Fibroblast of the aortic adventitia (primary cell): ENCODE data around the gene KCNIP1. TPM values are rescaled to one million over a fixed set of nuclear protein-coding genes. Genes with fewer than 3 reads are reported as not detected.

ENCODE experiments used
- DNase-seq: peaks from one replicate; pipeline ENCODE4 v3.0.0-alpha.2; 2010; ENCODE audit warnings: low read depth
- H3K4me3 ChIP-seq: 2 replicates; pipeline ENCODE4 v1.5.1; 2011; ENCODE audit warnings: low read depth, mild to moderate bottlenecking, control low read depth, low read length, moderate library complexity
- total RNA-seq: library from RNA; depleted of rRNA; stranded (reverse); fragments of >200 nt; gene quantifications from 2 replicates; pipeline ENCODE4 v1.2.3, GENCODE V29; 2012; ENCODE audit warnings: low replicate concordance
- TF ChIP-seq, protein P1 (sequence below): IDR thresholded peaks from 2 replicates; pipeline ENCODE4 v1.5.1; 2011; ENCODE audit warnings: mild to moderate bottlenecking, low read length, control low read depth, inconsistent platforms; ENCODE audit not compliant: insufficient read depth

Gene KCNIP1
- total RNA-seq, 1 donor, result not detected

DNA sequence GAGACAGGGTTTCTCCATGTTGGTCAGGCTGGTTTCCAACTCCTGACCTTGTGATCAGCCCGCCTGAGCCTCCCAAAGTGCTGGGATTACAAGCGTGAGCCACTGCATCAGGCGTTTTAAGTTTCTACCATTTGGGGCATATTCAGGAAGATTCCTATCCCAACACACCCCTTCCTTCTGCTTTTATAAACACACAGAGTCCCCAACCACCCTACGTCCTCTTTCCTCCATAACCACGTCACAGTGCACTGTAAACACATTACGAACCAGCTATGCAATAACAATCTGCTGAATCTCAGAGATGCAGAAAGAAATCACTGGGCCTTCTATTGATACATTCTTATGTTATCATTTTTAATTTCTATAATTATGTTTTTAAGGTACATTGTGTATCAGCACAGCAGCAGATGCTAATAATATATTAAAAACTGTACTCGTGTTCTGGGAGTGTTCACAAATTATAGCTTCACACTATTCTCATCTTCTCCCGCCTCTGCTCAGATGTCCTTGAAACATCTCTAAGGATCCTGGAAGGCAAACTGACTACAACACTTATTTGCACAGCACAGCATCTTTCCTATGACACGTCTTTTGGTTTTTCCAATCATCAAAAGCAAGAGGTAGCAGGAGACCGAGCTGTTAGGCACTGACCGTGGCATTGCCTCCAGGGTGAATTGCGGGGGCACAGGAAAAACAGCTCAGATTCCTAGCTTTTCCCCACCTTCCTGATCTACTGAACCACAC, 60.2 kb downstream of the KCNIP1 start:
- TF ChIP-seq, protein P1, sequence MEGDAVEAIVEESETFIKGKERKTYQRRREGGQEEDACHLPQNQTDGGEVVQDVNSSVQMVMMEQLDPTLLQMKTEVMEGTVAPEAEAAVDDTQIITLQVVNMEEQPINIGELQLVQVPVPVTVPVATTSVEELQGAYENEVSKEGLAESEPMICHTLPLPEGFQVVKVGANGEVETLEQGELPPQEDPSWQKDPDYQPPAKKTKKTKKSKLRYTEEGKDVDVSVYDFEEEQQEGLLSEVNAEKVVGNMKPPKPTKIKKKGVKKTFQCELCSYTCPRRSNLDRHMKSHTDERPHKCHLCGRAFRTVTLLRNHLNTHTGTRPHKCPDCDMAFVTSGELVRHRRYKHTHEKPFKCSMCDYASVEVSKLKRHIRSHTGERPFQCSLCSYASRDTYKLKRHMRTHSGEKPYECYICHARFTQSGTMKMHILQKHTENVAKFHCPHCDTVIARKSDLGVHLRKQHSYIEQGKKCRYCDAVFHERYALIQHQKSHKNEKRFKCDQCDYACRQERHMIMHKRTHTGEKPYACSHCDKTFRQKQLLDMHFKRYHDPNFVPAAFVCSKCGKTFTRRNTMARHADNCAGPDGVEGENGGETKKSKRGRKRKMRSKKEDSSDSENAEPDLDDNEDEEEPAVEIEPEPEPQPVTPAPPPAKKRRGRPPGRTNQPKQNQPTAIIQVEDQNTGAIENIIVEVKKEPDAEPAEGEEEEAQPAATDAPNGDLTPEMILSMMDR, result no peak
- no peak for DNase-seq
- no peak overlapping the region for H3K4me3 ChIP-seq

GRCh38 chr5:170565072-170565471, 61.3 kb downstream of the KCNIP1 start:
- TF ChIP-seq, protein P1, result no peak
- DNase-seq, result no peak
- H3K4me3 ChIP-seq, result no peak overlapping the region

GRCh38 chr5:170569101-170569500, 65.3 kb downstream of the KCNIP1 start:
- TF ChIP-seq, protein P1, result no peak
- H3K4me3 ChIP-seq, result no peak overlapping the region
- no peak for DNase-seq

DNA sequence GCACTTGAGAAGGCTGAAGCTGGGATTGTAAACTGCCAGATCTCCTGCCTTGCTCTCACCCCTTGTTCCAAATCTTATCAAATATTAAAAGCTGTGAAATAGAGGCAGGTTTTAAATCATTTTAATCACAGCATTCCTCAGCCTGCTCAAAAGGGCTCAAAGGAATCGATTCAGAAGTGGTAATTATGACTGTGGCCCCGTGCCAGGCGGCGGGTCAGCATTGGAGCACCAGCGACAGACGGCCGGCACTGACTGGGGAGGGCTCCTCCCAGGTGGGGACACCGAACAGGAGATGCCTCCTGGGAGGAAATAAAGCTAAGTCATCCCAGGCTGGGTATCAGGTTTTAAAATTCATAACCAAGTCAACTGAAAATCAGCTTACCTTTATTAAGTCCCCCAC, 66.7 kb downstream of the KCNIP1 start:
- TF ChIP-seq, protein P1, result no peak
- no peak for DNase-seq
- H3K4me3 ChIP-seq, result no peak overlapping the region

DNA sequence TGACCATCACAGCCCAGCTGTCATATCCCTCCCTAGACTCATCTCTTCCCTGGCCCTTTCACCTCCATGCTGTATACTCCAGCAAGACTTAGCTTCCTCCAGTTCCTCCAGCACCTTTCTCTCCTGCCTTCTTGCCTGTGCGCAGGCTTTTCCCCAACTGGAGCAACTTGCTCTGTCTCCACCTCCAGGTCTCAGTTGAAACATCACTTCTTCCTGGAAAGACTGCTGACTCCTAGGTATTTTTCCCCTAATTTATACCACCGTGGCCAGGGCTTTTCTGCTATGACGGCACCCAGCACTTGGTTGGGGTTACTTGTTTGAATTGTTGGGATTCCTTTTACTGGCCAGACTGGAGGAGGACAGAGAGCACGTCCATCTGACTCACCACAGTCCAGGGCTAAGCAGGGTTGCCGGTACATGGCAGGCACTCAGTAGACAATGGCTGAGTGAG, 67.5 kb downstream of the KCNIP1 start:
- H3K4me3 ChIP-seq, result no peak overlapping the region

GRCh38 chr5:170571875-170572852, 68.3 kb downstream of the KCNIP1 start:
- no peak overlapping the region for H3K4me3 ChIP-seq
- TF ChIP-seq, protein P1, result no peak
- DNase-seq, result no peak

More for the DNA sequence above, 67.5 kb downstream of the KCNIP1 start:
- no peak for DNase-seq
- TF ChIP-seq, protein P1, result no peak
